ENCODE measurements around the gene CDKL5.

Gene CDKL5

GRCh38 chrX:18682979-18683387 lies 257.6 kb downstream of the CDKL5 start:
- DNase-seq (ENCODE audit: insufficient read length, low spot score) (no peak), FAIRE-seq (no peak)

GRCh38 chrX:18687856-18688495 lies 262.6 kb downstream of the CDKL5 start:
- no peak for FAIRE-seq
- DNase-seq (ENCODE audit: insufficient read length, low spot score) = no peak

DNA sequence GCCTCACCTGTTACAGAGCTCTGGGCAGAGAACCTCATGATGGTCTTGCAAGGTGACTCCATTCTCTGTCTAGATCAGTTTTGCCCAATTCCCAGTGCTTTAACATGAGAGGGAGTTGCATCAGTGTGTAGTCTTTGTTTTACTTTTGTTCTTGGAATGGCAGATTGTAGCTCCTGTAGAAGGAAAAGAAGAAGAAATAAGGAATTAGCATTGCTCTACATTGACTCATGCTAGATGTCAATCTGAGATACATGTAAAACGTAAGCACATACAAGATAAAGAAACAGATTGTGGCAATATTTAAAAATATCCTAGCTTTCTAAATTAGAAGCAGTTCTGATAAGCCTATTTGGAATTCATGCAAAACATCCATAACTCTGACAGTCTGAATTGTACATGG lies 266.0 kb downstream of the CDKL5 start:
- FAIRE-seq (no peak), DNase-seq (ENCODE audit: insufficient read length, low spot score) (no peak)

GRCh38 chrX:18692541-18692940 lies 267.1 kb downstream of the CDKL5 start:
- FAIRE-seq (no peak), DNase-seq (ENCODE audit: insufficient read length, low spot score) (no peak)

GRCh38 chrX:18696653-18697052 lies 271.2 kb downstream of the CDKL5 start:
- FAIRE-seq (no peak), DNase-seq (ENCODE audit: insufficient read length, low spot score) (no peak)

DNA sequence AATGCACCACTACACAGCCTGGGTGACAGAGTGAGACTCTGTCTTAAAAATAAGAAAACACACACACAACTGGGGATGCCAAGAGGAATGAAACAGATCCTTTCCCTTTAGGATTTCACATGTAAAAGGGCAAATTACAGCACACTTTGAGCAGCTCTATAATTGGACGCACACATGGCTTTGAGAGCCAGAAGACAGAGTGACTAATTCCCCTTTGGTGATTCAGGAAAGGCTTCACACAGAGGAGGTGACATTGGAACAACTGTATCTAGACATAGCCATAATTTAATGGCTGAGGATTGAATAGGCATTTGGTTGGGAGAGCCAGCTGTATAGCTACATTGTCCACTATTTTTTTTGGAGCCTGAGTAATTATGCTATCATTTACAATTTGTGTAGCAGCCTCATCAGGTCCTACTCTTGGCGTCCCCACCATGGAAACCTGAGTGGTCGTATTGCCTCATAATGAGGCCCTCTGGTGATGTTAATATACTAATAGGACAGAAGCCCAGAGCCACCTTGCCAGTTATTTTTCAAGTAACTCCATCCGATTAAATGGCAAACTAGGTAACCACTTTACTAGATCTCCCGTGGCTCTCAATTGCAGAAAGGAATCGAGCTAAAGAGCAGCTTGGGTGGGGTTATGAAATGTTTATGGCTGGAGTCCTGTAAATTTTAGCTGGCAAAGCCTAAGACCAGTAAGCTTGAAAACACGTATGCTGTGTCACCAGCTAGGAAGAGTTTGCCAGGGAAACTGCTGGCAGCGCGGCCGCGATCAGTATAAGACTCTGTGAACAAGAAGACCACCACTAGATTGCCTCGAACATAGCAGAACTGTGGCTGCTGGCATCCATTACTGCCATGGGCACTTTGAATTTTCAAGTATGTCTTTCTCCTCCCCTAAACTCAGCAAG lies 273.6 kb downstream of the CDKL5 start:
- FAIRE-seq = no peak
- DNase-seq (ENCODE audit: insufficient read length, low spot score) = no peak

DNA sequence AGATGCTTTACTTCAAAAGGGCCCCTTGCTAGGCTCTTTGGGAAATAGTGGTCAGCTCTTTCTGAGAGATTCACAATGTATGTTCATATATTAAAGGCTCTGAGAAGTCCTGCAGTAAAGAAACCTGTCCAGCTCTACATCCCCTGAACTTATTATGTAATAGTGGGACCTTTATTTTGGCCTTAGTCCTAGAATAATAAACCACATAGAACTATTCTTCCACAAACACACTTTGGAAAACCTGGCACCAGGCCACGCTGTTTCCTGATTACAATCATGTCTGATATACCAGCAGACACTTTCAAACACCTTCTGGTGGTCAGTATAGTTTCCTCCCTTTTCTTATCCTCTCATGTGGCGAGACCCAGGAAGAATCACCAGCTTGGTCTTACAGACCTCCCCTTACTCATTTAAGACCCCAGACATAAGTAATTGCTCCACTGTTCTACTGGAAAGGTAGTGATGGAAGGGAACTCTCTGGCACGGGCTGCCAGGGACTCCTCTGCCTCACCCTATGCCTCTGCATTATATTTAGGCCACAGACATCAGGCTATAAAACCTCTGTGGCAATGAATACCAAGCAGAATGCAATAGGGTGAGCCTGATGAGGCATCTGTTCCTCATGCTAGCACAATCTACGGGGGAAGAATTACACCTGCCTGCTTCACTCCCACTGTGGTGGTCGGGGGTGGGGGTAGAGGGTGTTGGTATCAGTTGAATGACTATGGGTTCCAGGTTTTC lies 276.4 kb downstream of the CDKL5 start:
- FAIRE-seq (no peak), DNase-seq (ENCODE audit: insufficient read length, low spot score) (no peak)

DNA sequence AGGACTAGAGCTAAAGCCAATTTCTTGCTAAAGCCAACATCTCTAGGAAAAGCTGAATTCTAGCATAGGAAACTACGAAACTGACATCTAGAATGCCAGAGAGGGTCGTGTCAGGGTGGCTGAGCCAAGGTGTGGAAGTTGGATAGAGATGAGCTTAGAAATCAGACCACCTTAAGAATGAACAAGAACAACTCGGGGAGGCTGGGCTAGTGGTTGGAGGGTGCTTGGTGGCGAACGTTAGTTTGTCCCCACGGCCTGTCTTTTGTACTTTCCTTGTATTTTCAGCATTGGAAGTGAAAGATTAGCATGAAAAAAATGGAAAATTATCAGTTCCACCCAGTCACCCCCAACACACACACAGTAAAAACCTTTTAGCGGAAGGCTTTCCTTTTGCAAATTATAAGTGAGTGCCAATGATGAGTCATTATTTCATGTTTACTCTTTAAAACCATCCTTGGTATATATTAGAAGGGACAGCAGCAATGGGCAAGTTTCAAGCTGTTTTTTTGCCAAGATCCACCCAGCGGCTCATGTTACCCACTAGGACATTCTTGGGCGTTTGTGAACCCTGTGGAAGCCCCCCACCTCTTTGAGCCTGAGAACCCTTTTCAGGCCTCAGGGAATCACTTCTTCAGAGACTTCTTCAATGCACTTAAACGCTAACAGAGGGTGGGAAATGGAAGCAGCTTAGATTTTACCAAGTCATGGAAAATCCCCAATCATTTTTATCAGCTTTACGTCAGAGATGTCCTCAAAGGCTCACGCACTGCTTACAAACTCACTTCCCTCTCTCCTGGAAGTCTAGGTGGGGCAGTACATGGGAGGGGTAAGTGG lies 277.2 kb downstream of the CDKL5 start:
- no peak for FAIRE-seq

More for the DNA sequence above, 277.2 kb downstream of the CDKL5 start:
- no peak for DNase-seq (ENCODE audit: insufficient read length, low spot score)
